HG02763 (cell line): ENCODE data around the gene TRAPPC3L.

Experiments
- ATAC-seq: cut with Tn5 transposase; IDR thresholded peaks from one replicate; pipeline ENCODE4 v1.9.1; 2021; ENCODE audit warnings: mild to moderate bottlenecking, moderate library complexity; ENCODE audit not compliant: unreplicated experiment

The TRAPPC3L gene

GRCh38 chr6:116545651-116546050 is at the start of gene TRAPPC3L:
TRAPPC3L (minus strand) TSS chr6:116545684; CDS start chr6:116545514, 170 bp downstream.
- ATAC-seq, result no peak

GRCh38 chr6:116595247-116595646 is 49.8 kb upstream of the TRAPPC3L start:
- no peak for ATAC-seq

- ATAC-seq, result no peak
Observed at GRCh38 chr6:116586738-116587137, 41.3 kb upstream of the TRAPPC3L start.

- no peak for ATAC-seq
Observed at GRCh38 chr6:116586276-116586675, 40.8 kb upstream of the TRAPPC3L start.

GRCh38 chr6:116580198-116580597 is 34.7 kb upstream of the TRAPPC3L start:
- no peak for ATAC-seq

- no peak for ATAC-seq
Observed at GRCh38 chr6:116579143-116579542, 33.7 kb upstream of the TRAPPC3L start.

- no peak for ATAC-seq
Observed at GRCh38 chr6:116578335-116578734, 32.9 kb upstream of the TRAPPC3L start.

GRCh38 chr6:116577486-116577885 is 32.0 kb upstream of the TRAPPC3L start:
- no peak for ATAC-seq

GRCh38 chr6:116575227-116575626 is 29.7 kb upstream of the TRAPPC3L start:
- no peak for ATAC-seq

- ATAC-seq, result no peak
Observed at GRCh38 chr6:116572162-116572561, 26.7 kb upstream of the TRAPPC3L start.

GRCh38 chr6:116571683-116572000 is 26.2 kb upstream of the TRAPPC3L start:
- ATAC-seq, result no peak

GRCh38 chr6:116570856-116571682 is 25.6 kb upstream of the TRAPPC3L start, which contains the start of gene RWDD1:
RWDD1 (plus strand) TSS chr6:116571504; CDS start chr6:116571583, 79 bp downstream.
- ATAC-seq, result peak; percentile 94

- no peak for ATAC-seq
Observed at GRCh38 chr6:116568821-116569755, 23.6 kb upstream of the TRAPPC3L start.

- ATAC-seq, result no peak
Observed at GRCh38 chr6:116568111-116568510, 22.6 kb upstream of the TRAPPC3L start.

GRCh38 chr6:116564921-116565872 is 19.7 kb upstream of the TRAPPC3L start:
- no peak for ATAC-seq

GRCh38 chr6:116564311-116564710 is 18.8 kb upstream of the TRAPPC3L start:
- ATAC-seq, result no peak

GRCh38 chr6:116563830-116564229 is 18.3 kb upstream of the TRAPPC3L start:
- no peak for ATAC-seq

- no peak for ATAC-seq
Observed at GRCh38 chr6:116562614-116563013, 17.1 kb upstream of the TRAPPC3L start.

- no peak for ATAC-seq
Observed at GRCh38 chr6:116562019-116562403, 16.5 kb upstream of the TRAPPC3L start.

- ATAC-seq, result peak; percentile 60
Observed at GRCh38 chr6:116561377-116562018, 16.0 kb upstream of the TRAPPC3L start.
